Left hindlimb (tissue), 1 donor: ENCODE results near the gene GPC2.
"Not testable (repeated sequence)": the region's sequence is repeated elsewhere in the genome, so short reads cannot be mapped to it uniquely, and the experiment has no call there.

Experiments
- DNase-seq: peaks from one replicate; pipeline ENCODE4 v3.0.0-alpha.2; 2018

Gene GPC2

GRCh38 chr7:100198266-100198665 is 21.1 kb upstream of the GPC2 start:
- DNase-seq = no peak

- DNase-seq = not testable (repeated sequence)
Measured at GRCh38 chr7:100195901-100196322, 18.7 kb upstream of the GPC2 start.

DNA sequence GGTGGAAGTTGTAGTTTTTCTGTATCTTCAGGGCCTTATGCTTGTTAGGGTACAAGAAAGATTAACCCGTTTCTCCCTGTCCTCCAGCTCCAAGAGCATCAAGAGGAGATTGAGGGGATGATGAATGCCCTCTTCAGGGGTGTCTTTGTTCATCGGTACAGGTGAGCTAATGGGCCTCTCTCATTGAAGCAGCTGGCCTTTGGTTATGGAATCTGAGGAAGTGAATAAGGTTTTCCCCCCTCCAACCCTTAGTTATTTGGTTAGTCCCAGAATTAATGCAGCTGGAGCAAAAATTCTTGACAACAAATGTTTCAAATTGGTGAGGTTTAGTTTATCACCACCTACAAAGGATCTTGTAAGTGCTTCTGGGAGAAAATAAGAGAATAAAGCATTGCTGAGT is 18.0 kb upstream of the GPC2 start:
- no peak for DNase-seq

GRCh38 chr7:100192969-100193368 is 15.8 kb upstream of the GPC2 start:
- no peak for DNase-seq

GRCh38 chr7:100192281-100192862 is 15.2 kb upstream of the GPC2 start:
- peak; percentile 3 for DNase-seq

DNA sequence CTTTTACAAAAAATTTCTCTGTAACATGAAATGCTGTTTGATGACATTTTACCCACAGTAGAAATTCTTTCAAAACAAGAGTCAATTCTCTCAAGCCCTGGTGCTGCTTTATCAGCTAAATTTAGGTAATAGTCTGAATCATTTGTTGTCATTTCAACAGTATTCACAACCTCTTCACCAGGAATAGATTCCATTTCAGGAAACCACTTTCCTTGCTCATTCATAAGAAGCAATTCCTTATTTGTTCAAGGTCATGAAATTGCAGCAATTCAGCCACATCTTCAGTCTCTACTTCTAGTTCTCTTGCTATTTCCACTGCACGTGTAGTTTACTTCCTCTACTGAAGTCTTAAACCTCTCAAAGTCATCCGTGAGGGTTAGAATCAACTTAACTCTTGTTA is 14.6 kb upstream of the GPC2 start:
- no peak for DNase-seq

- no peak for DNase-seq
Measured at GRCh38 chr7:100190048-100190711, 13.0 kb upstream of the GPC2 start.

DNA sequence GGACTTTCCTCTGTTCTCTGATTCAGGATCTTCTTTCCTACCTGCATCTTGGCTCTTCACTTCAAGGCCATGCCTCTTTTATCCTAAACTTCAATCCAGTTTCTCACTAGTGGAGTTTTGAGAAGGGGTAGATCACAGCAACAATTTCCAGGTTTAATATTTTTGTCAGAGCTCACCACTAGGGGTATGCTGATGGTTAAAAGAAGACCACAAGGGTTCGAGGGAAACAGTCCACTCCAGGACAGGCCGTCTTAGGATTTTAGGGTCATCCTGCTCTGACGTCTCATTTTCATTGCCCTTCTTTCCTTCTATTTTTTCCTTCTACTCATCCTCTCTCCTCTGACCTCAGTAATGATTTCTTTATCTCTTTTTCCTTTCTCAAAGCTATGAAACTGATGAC is 11.9 kb upstream of the GPC2 start:
- DNase-seq = no peak

- DNase-seq = no peak
Measured at GRCh38 chr7:100185726-100186125, 8.5 kb upstream of the GPC2 start.

DNA sequence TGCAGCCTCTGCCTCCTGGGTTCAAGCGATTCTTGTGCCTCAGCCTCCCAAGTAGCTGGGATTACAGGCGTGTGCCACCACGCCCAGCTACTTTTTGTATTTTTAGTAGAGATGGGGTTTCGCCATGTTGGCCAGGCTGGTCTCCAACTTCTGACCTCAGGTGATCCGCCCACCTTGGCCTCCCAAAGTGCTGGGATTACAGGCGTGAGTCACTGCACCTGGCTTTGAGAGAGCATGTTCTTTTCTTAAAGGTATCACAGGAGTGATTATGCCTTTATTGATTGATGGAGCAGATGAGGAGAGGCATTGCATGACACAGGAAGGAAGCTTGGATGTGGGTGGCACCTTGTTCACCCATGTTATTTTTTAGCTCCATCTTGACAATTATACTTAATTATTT is 5.9 kb upstream of the GPC2 start:
- not testable (repeated sequence) for DNase-seq

GRCh38 chr7:100182616-100183015 is 5.4 kb upstream of the GPC2 start:
- not testable (repeated sequence) for DNase-seq

GRCh38 chr7:100180084-100180483 is 2.9 kb upstream of the GPC2 start:
- DNase-seq = not testable (repeated sequence)

GRCh38 chr7:100176096-100177044 is 811 bp downstream of the GPC2 start:
- DNase-seq = no peak

- peak; percentile 15 for DNase-seq
Measured at GRCh38 chr7:100175296-100175935, 1.8 kb downstream of the GPC2 start.

- DNase-seq = no peak
Measured at GRCh38 chr7:100174582-100174981, 2.6 kb downstream of the GPC2 start.

DNA sequence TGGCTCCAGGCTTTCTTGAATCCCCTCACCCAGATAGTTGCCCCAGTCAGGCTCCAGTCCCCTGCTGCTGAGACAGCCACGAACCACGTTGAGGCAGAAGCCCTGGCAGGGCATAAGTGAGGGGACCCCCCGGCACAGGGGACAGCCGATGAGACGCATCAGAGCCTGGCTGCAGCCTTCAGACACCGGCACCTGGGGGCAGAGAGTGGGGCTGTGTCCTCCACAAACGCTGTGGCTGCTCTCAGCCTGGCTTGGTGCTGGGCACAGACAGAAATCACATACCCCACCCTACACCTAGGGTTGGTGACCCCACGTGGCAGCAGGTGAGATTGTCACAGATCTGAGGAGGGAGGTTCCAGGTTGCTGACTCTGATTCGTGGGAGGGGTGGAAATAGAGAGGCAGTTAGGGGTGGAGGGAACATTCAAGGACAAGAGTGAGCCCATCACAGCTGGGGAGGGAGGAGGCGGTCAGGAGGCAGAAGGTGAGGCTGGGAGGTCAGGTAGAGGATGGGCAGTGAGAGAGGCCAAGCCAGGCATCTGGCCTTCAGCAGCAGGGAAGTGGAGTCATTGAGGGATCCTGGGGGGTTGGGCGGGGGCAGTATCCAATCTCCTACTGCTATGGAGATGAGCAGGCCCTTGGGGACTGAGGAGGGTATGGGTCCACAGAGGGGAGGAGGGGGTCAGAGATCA is 3.2 kb downstream of the GPC2 start:
- DNase-seq = peak; percentile 16

- no peak for DNase-seq
Measured at GRCh38 chr7:100171840-100172239, 5.3 kb downstream of the GPC2 start.

- no peak for DNase-seq
Measured at GRCh38 chr7:100171087-100171681, 6.0 kb downstream of the GPC2 start.

DNA sequence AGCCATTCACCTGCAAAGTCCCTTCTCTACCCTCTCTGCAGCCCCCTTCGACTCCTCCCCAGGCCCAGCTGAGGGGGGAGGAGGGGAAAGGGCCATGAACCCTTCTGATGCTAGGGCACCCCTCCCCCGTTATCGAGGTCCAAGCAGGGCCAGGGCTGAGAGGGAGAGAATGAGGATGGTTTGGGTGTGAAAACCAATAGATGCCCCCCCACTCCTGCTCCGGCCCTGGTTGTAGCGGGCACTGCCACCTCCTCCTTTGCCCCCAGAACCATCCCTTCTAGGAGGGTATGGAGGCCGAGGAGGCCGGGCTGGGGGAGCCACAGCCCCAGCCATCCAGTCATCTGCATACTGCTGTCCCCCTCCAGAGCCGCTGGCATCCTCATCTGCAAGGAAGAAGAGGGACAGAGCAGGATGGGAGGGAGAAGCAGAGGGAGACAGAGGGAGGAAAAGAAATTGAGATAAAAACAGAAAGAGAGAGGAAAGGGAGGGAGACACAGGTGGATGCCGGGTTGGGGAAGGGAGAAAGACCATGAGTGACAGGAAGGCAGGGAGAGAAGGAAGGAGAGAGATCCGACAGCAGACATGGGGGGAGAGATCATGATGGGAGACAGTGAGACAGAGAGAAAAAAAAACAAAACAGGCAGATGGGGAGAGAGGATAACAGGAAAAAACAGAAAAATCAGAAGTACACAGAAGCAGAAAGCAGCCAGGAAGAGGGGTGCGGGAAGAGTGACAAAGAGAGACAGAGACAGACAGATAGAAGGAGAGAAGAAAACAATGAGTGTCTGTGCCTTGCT is 6.9 kb downstream of the GPC2 start:
- DNase-seq = no peak

DNA sequence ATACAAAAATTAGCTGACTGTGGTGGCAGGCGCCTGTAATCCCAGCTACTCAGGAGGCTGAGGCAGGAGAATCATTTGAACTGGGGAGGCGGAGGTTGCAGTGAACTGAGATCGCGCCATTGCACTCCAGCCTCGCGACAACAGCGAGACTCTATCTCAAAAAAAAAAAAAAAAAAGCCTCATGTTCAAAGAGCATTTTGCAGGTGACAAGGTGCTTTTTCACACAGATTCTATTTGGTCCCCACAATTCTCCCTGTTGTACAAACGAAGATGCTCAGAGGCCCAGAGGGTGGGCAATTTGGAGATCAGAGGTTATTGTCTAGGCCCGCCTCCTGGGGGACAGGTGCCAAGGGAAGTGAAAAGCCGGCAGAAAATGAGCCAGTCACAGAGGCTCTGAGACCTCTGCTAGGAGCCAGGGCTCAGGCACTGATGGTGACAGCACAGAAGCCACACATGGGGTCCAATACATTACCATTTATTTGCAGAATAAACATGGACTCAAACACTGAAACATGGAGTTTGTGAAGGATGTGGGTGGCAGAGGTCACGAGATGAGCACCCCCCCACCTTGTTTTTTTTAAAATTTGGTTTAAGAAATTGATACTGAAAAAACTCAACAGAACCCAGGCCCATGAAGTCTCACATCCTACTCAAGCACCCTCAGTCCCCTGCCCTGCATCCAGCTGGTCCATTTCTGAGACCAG is 7.9 kb downstream of the GPC2 start:
- no peak for DNase-seq

DNA sequence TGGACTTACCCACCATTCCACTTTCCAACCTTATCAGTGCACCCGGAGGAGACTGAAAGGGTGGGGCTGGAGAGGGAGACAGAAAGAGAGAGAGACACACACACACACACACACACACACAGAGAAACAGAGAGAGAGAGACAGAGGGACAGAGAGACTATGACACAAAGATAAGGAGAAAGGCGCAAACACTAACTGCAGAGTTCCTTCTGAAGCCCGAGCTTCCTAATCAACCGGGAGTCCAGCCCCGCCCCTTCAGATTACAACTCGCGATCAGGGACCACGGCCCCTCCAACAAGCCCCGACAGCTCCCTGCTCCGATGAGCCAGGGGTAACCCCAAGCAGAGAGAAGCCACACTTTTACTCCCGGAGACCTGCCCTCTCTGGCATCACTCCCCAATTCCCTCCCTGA is 9.3 kb downstream of the GPC2 start:
- no peak for DNase-seq
